NCI-H1436 treated with DMSO at 0.1 percent for 48 hours (cell line): ENCODE results near the gene HIVEP3.

Source experiments
- DNase-seq: peaks from one replicate; lab custom pipeline; 2025; lab: John Stamatoyannopoulos, UW

Gene HIVEP3

DNA sequence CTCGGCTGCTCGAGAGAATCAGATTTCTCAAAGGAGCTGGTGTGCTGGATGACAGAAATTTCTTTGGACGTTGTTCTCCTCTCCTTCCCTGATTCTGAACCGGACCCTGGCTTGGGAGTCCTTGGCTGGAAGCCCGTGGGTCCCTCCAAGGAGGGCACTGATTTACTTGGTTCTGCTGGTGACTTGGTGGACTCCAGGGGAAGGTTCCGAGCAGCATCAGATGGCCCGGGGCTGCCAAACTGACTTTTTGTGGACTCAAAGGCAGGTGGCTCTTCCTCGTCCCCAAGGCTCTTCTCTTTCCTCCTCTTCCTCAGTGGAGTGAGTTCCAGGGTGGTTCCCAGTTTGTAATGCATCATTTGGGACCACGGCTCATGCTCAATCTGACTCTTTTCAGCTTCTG lies 336.4 kb downstream of the HIVEP3 start:
- no peak for DNase-seq

GRCh38 chr1:41582004-41582325 lies 336.8 kb downstream of the HIVEP3 start:
- DNase-seq, result no peak

DNA sequence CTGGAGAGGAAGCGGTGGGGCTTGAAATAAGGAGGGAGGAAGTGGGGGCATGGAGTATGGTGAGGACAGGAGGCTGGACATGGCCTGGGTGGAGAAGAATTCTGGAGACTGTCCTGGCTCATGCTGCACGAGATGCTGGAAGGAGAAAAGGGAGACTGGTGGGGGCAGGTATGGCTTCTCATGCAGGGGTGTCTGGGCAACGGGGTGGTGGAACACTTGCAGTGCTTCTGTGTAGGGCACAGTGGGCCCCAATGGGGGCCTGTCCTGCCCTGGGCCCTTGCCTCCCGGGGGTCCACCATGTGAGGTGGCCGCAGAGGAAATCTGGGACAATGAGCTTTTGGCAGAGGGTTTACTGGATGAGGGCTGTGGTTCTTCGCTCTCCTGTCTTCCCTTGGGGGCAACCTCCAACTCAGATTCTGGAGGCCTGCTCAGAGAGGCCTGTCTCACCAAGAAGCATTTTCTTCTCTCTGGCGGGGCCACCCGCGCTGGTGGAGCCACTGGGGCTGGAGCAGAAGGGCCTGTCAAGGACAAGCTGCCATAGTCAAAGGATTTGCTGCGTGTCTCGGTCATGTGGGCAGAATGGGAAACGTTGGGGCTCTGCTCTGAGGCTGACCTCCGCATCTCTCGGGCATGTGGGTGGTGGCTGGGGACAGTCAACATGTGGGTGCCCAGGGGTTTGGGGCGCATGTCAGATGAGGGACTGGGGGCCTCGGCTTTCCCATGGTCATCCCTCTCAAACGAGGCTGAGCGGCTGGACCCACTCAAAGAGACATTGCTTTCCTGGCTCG lies 337.3 kb downstream of the HIVEP3 start:
- DNase-seq, result no peak

- no peak for DNase-seq
Measured at GRCh38 chr1:41580520-41581172, 338.1 kb downstream of the HIVEP3 start.

DNA sequence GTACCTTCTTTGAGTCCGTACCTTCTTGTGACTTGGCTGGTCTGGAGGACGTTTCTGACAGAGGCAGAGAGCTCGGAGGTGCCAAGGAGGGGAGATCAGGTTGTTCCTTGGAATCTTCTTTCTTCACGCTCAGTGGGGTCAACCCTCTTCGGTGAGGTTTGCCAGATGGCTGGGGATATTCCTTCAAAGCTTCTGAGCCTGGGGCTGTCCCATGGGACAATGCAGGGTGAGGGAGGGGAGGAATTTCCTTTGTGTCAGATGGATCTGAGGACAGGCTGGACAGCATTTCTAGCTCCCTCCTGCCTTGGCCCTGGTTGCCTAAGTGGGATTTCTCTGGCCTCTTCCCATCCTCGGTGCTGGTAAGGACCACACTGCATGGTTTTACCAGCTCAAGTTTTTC lies 338.7 kb downstream of the HIVEP3 start:
- DNase-seq, result no peak

DNA sequence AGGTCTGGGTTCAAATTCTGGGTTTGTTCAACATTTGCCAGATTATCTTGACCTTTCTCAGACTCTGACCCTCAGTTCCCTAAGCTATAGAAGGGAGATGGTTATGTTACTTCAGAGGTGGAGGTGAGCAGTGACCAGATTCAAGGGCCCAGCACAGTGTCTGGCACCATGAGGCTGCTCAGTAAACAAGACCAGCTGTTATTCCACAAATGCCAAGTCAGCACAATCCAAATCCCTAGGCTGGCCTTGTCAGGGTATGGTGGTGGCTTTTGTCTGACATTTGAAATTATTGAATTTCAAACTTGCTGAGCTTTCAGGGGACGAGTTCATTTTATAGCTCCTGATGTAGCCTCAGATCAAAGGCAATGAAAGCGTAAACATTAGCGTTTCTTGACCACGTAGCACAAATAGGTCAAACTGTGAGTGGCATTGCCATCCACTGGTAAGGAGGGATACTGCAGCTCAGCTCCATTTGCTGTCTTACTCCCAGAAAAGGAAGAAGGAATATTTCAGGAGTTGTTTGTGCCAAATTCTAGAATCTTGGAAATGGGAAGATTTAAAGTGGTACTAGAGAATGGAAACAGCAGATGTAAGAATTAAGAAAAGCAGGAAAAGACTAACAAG lies 339.9 kb downstream of the HIVEP3 start:
- DNase-seq, result no peak

GRCh38 chr1:41576620-41577019 lies 342.1 kb downstream of the HIVEP3 start:
- DNase-seq, result no peak

DNA sequence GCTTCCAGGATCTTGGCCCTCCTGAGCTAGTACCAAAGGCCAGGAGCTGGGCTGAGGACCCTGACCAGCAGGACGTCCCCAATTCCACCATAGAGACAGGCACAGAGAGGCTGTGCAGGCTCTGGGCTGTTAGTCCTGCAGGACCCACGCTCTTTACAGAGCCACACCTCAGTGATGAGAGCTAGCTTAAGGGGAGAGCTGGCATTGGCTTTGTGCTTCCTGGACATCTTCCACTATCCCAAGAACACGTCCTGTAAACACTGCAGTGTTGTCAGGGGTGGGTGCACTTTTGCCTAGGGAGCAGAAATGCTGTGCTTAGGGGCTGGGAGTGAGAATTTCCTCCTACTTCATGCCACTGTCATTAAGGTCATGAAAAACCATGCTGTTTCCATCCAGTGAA lies 342.5 kb downstream of the HIVEP3 start:
- no peak for DNase-seq

DNA sequence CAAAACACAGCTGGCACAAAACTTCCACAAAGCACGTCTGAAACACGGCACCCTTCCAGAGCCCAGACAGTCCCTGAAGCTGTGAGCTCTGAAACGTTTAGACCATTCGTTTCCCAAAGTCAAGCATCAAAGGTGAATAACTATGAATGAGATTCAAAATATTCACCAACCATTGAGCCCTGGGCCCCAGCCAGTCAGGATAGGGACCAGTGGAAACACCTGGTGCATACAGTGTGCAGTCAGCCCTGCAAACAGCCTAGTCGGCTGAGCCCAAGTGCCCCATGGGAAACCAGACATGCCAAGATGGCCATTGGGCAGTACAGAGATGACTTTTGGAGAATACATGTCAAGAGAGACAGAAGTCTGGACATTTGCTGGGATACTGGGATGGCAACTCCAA lies 343.9 kb downstream of the HIVEP3 start:
- DNase-seq, result no peak

GRCh38 chr1:41573785-41574713 lies 344.7 kb downstream of the HIVEP3 start:
- DNase-seq, result peak; percentile 30

DNA sequence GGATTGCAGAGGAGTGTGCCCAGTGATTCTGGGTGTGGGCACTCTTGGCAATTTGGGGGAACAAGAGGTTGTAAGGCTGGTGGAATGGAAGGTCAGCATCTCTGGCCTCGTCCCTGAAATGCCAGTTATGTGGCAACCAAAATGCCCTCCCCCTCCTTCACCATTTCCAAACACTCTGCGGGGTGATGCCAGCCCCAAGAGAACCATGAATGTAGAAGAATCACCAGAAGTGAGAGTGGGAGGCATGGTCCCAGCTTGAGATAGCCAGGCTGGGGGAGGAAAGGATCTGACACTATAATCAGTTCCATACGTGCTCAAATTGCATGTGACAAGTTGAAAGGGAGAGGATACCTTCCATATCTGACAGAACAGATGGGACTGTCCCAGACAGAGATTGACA lies 345.5 kb downstream of the HIVEP3 start:
- no peak for DNase-seq

DNA sequence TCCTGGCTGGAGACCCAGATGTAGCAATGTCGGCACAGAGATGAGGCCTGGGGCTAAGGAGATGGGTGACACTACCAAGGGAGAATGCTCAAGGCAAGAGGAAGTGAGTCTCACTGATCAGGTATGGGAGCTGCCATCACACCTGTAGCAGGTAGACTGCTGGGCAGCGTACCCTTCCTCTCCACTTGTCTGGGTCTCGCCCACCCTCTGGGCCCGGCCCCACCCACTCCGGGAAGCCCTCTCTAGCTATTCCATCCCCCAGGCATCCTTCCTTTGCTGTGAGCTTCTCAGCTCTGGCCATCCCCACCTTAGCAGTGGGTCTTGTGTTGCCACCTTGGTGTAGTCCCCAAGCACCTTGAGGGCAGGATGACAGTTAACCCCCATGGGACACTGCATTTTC lies 346.5 kb downstream of the HIVEP3 start:
- no peak for DNase-seq

- DNase-seq, result no peak
Measured at GRCh38 chr1:41571041-41571440, 347.7 kb downstream of the HIVEP3 start.

DNA sequence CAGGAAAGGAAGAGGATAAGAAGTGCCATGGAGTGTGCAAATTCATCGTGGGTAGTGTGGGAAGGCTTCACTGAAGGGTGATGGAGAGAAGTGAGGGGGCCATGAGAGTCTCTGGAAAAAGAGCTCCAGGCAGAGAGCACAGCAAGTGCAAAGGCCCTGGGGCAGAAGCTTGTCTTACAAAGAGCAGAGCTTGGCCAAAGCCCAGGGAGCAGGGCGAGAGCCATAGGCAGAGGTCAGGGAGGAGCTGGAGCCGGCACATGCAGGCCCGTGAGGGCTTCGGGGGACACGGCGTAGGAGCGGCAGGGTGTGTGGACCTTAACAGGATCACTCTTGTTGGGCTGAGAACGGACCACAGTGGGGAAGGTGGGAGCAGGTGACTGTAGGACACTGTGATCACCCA lies 350.5 kb downstream of the HIVEP3 start:
- DNase-seq, result no peak

GRCh38 chr1:41566969-41567368 lies 351.8 kb downstream of the HIVEP3 start:
- DNase-seq, result no peak

GRCh38 chr1:41566274-41566885 lies 352.3 kb downstream of the HIVEP3 start:
- no peak for DNase-seq

DNA sequence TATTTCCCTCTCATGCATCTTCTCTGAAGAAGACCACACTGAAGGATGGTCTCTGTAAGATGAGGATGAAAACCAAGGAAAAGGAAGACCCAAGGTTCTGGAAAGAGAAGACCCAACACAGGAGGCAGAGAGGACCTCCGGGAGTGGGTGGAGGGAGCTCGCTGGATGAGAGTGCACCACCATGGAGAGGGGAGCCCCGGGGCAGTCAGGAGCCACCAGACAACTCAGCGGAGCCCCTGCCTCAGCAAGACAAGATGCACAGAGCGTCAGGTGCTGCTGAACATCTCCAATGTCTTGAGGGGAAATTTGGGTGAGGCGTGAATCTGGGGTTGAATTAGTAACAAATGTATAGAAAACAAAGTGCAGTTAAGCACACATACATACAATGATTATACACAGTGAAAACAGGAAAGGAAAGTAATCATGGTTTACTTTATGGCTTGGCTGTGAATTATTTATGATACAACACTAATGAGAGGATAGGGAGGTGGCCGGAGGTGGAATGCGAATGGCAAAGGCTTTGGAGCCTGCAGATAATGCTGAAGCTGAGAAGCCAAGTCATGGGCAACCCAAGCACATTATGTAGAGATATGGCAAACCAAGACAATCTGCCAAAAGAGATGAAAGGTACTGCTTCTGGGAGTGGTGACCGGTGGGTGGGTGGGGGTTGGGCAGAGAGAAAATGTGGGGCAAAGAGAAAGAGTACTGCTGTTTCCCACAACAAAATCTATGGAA lies 353.8 kb downstream of the HIVEP3 start:
- DNase-seq, result no peak

GRCh38 chr1:41562328-41562727 lies 356.4 kb downstream of the HIVEP3 start:
- DNase-seq, result no peak

- no peak for DNase-seq
Measured at GRCh38 chr1:41560931-41561330, 357.8 kb downstream of the HIVEP3 start.

DNA sequence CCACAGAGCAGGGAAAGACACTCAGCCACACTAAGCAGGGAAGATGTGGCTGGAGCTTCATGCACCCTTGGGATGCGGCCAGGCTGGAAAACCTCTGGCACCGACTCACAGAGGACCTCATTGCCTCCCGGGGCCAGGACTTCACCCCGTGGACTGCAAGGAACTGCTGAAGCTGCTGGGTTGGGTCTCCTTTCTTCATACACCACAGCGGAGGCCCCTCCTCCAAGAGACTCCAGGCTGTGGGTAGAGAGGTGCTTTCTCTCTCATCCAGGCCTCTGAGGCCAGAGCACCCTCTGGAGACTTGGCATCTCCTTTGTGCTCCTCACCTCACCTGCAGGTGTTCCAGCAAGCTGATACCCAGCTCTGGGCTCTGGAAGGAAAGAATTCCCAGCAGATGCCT lies 358.2 kb downstream of the HIVEP3 start:
- DNase-seq, result no peak

DNA sequence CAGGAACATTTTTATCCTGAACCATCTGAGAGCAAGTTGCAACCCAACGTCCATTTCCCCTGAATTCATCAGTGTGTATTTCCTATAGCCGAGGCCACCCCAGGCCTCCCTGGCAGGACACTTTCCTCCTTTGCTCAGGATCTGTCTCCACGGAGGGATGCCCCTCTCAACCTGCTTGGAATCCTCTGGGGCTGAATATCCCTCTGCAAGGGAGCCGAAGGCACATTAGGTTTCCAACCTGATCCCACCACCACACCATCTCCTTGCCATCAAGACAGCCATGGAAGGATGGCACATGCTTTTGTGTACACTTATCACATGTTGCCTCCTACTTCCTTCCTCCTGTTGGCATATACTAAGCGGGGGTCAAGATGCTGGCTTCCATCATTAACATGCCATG lies 359.4 kb downstream of the HIVEP3 start:
- no peak for DNase-seq
